Mesenchymal stem cell (in vitro differentiated cells and primary cell): Measurements from ENCODE around the gene GOLGA3.

Experiments
- DNase-seq: peaks from one replicate; pipeline ENCODE4 v3.0.0-alpha.2; 2013
- H2AFZ ChIP-seq: one replicate; pipeline ENCODE4 v1.6.1; 2013; ENCODE audit warnings: low read depth, mild to moderate bottlenecking, control low read depth, inconsistent platforms, low read length, moderate library complexity
- H2AK5ac ChIP-seq: 2 replicates; pipeline ENCODE4 v1.6.1; 2013; ENCODE audit warnings: low read length, moderate library complexity, mild to moderate bottlenecking, inconsistent platforms; ENCODE audit not compliant: severe bottlenecking
- H2BK120ac ChIP-seq: one replicate; pipeline ENCODE4 v1.6.1; 2013; ENCODE audit warnings: low read depth, mild to moderate bottlenecking, inconsistent platforms, low read length, moderate library complexity
- H2BK12ac ChIP-seq, 2 experiments: one replicate each; pipeline ENCODE4 v1.6.1; 2013; ENCODE audit warnings: inconsistent platforms in 2 of 2, low read length in 2 of 2, mild to moderate bottlenecking in 2 of 2, moderate library complexity in 2 of 2, control low read depth in 1 of 2
- H2BK15ac ChIP-seq: one replicate; pipeline ENCODE4 v1.6.1; 2013; ENCODE audit warnings: mild to moderate bottlenecking, low read depth, inconsistent platforms; ENCODE audit not compliant: poor library complexity, severe bottlenecking
- H2BK5ac ChIP-seq: 2 replicates; pipeline ENCODE4 v1.6.1; 2013; ENCODE audit warnings: low read depth, mild to moderate bottlenecking, low read length, control low read depth, inconsistent platforms; ENCODE audit not compliant: poor library complexity, severe bottlenecking
- H3K14ac ChIP-seq, 2 experiments: one replicate each; pipeline ENCODE4 v1.6.1; 2013; ENCODE audit warnings: inconsistent platforms in 2 of 2, low read length in 2 of 2, control low read depth in 1 of 2, mild to moderate bottlenecking in 1 of 2, moderate library complexity in 1 of 2
- H3K18ac ChIP-seq, 2 experiments: one replicate each; pipeline ENCODE4 v1.6.1; 2013; ENCODE audit warnings: inconsistent platforms in 2 of 2, low read length in 2 of 2, control low read depth in 1 of 2, low read depth in 1 of 2, mild to moderate bottlenecking in 1 of 2
- H3K23ac ChIP-seq, 2 experiments: one replicate each; pipeline ENCODE4 v1.6.1; 2013; ENCODE audit warnings: inconsistent platforms in 2 of 2, low read length in 2 of 2, mild to moderate bottlenecking in 2 of 2, moderate library complexity in 2 of 2, control low read depth in 1 of 2
- H3K27ac ChIP-seq: 2 replicates; pipeline ENCODE4 v1.5.1; 2013; ENCODE audit warnings: mild to moderate bottlenecking, moderate library complexity, low read length, control low read depth, inconsistent platforms; ENCODE audit not compliant: poor library complexity, severe bottlenecking
- H3K27me3 ChIP-seq, 2 experiments: 2 replicates each; pipeline versions ENCODE4 v1.6.1 to v1.7.0; 2013; ENCODE audit warnings: low read length in 2 of 2, mild to moderate bottlenecking in 2 of 2, moderate library complexity in 2 of 2, control low read depth in 1 of 2, inconsistent platforms in 1 of 2; ENCODE audit not compliant: control insufficient read depth in 1 of 2, insufficient read depth in 1 of 2
- H3K36me3 ChIP-seq, 2 experiments: 2 replicates each; pipeline versions ENCODE4 v1.6.1 to v1.7.0; 2013; ENCODE audit warnings: low read length in 2 of 2, control low read depth in 1 of 2, inconsistent platforms in 1 of 2, low read depth in 1 of 2, mild to moderate bottlenecking in 1 of 2; ENCODE audit not compliant: insufficient read depth in 2 of 2, control insufficient read depth in 1 of 2
- H3K4ac ChIP-seq, 2 experiments: one replicate each; pipeline ENCODE4 v1.6.1; 2013; ENCODE audit warnings: inconsistent platforms in 2 of 2, low read length in 2 of 2, mild to moderate bottlenecking in 2 of 2, moderate library complexity in 2 of 2, control low read depth in 1 of 2, low read depth in 1 of 2
- H3K4me1 ChIP-seq: 2 replicates; pipeline ENCODE4 v1.6.1; 2013; ENCODE audit warnings: low read depth, low read length, control low read depth; ENCODE audit not compliant: control insufficient read depth, insufficient read depth
- H3K4me2 ChIP-seq: 2 replicates; pipeline ENCODE4 v1.6.1; 2013; ENCODE audit warnings: low read length, mild to moderate bottlenecking, inconsistent platforms; ENCODE audit not compliant: poor library complexity, severe bottlenecking
- H3K4me3 ChIP-seq, 2 experiments: 2 replicates each; pipeline versions ENCODE4 v1.5.1 to v1.7.0; 2013; ENCODE audit warnings: low read length in 2 of 2, mild to moderate bottlenecking in 2 of 2, control low read depth in 1 of 2, low read depth in 1 of 2; ENCODE audit not compliant: insufficient read depth in 1 of 2
- H3K79me1 ChIP-seq: replicated peaks from 2 replicates; pipeline ENCODE4 v1.6.1; 2013; ENCODE audit warnings: mild to moderate bottlenecking, control low read depth, low read length, inconsistent platforms; ENCODE audit not compliant: poor library complexity, severe bottlenecking
- H3K9ac ChIP-seq: 2 replicates; pipeline ENCODE4 v1.7.0; 2013; ENCODE audit warnings: mild to moderate bottlenecking, low read length, moderate library complexity
- H3K9me3 ChIP-seq: 2 replicates; pipeline ENCODE4 v1.7.0; 2013; ENCODE audit warnings: mild to moderate bottlenecking, low read length; ENCODE audit not compliant: control insufficient read depth
- H4K8ac ChIP-seq: one replicate; pipeline ENCODE4 v1.6.1; 2013; ENCODE audit warnings: inconsistent platforms, mild to moderate bottlenecking, low read length, moderate library complexity
- H4K91ac ChIP-seq: one replicate; pipeline ENCODE4 v1.6.1; 2013; ENCODE audit warnings: mild to moderate bottlenecking, low read length, inconsistent platforms
- WGBS: methylation state at CpG from one replicate; pipeline ENCODE4 v1.1.7; 2013; ENCODE audit warnings: mixed read lengths; 5-methylcytosine and 5-hydroxymethylcytosine counted together

Gene GOLGA3

GRCh38 chr12:132774646-132775275, 53.9 kb downstream of the GOLGA3 start:
- Histone ChIP-seq H3K27me3 (no peaks in the 10 kb centered on the region), H2AFZ (no peak overlapping the region), H3K36me3 (peaks cover 85 to 91% of the 10 kb centered on the region in 2 experiments), H3K79me1 (peaks cover 28% of the 10 kb centered on the region), H3K9me3 (no peaks in the 10 kb centered on the region), H2AK5ac (no peak overlapping the region), H3K4me1 (peaks cover 5% of the 10 kb centered on the region), H2BK12ac (no peak overlapping the region), H2BK5ac (no peak overlapping the region), H3K14ac (no peak overlapping the region), H3K9ac (no peak overlapping the region), H2BK120ac (no peak overlapping the region), H3K4me3 (no peak overlapping the region), H4K91ac (no peak overlapping the region), H2BK15ac (no peak overlapping the region), H3K4ac (no peak overlapping the region), H3K18ac (no peak overlapping the region), H3K23ac (no peak overlapping the region), H4K8ac (no peak overlapping the region), H3K4me2 (no peak overlapping the region), H3K27ac (no peak overlapping the region)
- 97% methylated on average over 28 of the region's 30 CpGs for WGBS
- DNase-seq = no peak

DNA sequence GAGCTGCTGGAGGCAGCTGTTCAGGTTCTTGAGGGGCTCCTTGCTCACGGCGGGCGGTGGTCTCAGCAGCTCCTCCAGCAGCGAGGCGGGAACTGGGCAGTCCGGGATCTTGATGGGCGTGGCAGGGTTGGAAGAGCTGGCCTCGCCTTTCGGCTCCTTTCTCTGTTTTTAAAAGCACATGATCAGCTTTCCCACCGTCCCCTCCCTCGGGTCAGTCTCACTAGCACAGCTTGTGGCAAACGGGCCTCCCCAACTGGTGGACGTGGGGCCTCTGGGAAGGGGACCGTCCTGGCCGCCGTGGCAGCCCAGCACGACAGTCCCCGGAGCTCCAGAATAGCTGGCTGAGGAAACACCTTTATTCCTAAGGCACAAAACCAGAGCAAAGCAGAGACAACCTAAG, 54.5 kb downstream of the GOLGA3 start:
- Histone ChIP-seq H3K36me3 (peaks cover 87 to 91% of the 10 kb centered on the region in 2 experiments), H3K79me1 (peaks cover 31% of the 10 kb centered on the region), H3K18ac (no peak overlapping the region), H3K4me2 (no peak overlapping the region), H3K27ac (no peak overlapping the region), H3K9me3 (no peaks in the 10 kb centered on the region), H2AK5ac (no peak overlapping the region), H3K14ac (no peak overlapping the region), H4K8ac (no peak overlapping the region), H3K23ac (no peak overlapping the region), H3K9ac (no peak overlapping the region), H3K4me1 (peaks cover 5% of the 10 kb centered on the region), H2BK120ac (no peak overlapping the region), H2BK5ac (no peak overlapping the region), H3K4ac (no peak overlapping the region), H2AFZ (no peak overlapping the region), H2BK12ac (no peak overlapping the region), H4K91ac (no peak overlapping the region), H3K27me3 (no peaks in the 10 kb centered on the region), H3K4me3 (no peak overlapping the region), H2BK15ac (no peak overlapping the region)
- 95% methylated on average over 18 of the region's 18 CpGs for WGBS
- no peak for DNase-seq

DNA sequence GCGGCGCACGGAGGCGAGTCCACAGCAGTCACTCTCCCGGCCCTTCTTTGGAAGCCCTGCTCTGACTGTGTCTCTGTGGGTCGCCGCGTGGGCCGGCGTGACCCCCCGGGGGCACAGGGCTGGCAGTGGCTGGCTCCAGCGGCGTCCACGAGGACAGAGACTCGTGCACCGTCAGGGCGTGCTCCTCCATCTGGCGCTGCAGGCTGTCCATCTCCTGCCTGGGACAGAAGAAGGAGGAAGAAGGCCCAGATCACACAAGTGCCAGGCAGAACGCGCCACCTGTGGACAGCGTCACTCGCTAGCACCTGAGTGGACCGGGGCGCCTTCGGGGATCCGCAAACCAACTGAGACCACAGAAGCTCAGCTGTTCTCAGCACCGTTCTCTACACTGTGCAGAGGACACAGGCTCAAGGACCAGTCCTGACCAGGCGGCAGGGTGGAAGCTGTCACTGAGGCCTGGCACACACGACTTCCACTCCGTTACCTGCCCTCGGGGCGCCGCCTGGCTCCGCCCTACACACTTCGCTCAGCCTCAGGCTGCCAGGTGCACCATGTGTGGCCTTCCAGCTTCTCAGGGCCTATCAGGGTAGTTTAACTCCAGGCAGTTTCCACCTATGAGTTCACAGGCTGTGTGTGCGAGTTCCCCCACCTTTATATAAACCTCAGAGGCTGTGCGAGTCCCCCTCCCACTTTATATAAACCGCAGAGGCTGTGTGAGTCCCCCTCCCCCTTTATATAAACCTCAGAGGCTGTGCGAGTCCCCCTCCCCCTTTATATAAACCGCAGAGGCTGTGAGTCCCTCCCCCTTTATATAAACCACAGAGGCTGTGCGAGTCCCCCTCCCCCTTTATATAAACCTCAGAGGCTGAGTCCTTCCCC, 55.4 kb downstream of the GOLGA3 start:
- Histone ChIP-seq H3K4me2 (no peak overlapping the region), H2AK5ac (no peak overlapping the region), H3K79me1 (peaks cover 33% of the 10 kb centered on the region), H3K9me3 (no peaks in the 10 kb centered on the region), H3K18ac (no peak overlapping the region), H3K27me3 (no peaks in the 10 kb centered on the region), H2AFZ (no peak overlapping the region), H4K91ac (no peak overlapping the region), H2BK12ac (no peak overlapping the region), H4K8ac (no peak overlapping the region), H3K23ac (no peak overlapping the region), H3K4ac (no peak overlapping the region), H2BK15ac (no peak overlapping the region), H3K27ac (no peak overlapping the region), H3K4me3 (no peak overlapping the region), H3K14ac (no peak overlapping the region), H3K9ac (no peak overlapping the region), H2BK5ac (no peak overlapping the region), H3K4me1 (peaks cover 7% of the 10 kb centered on the region), H3K36me3 (peaks cover 88 to 94% of the 10 kb centered on the region in 2 experiments), H2BK120ac (no peak overlapping the region)
- 96% methylated on average over 41 of the region's 41 CpGs for WGBS
- no peak for DNase-seq

DNA sequence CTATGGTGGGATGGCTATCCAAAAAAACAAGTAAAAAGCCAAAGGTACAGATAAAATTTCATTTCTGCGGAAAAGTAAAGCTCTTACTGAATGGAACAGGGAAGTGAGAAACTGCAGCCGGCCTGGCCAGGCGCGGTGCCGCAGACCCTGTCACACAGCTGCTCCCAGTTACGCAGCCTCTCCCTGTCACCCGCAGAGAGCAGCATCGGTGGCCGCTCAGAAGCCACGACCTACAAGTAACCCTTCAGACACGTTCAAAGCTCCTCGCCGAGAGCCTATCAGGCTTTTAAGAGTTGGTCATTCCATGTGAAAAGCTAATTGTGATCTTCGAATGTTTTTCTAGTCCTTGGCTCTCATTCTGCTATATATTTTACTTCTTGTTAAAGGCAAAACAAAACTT, 56.1 kb downstream of the GOLGA3 start:
- Histone ChIP-seq H3K14ac (no peak overlapping the region), H3K4me3 (no peak overlapping the region), H2AFZ (no peak overlapping the region), H3K4me1 (peaks cover 7% of the 10 kb centered on the region), H3K27ac (no peak overlapping the region), H2BK12ac (no peak overlapping the region), H4K91ac (no peak overlapping the region), H4K8ac (no peak overlapping the region), H2BK5ac (no peak overlapping the region), H3K18ac (no peak overlapping the region), H2BK120ac (no peak overlapping the region), H3K27me3 (no peaks in the 10 kb centered on the region), H3K9ac (no peak overlapping the region), H2BK15ac (no peak overlapping the region), H3K23ac (no peak overlapping the region), H3K79me1 (peaks cover 29% of the 10 kb centered on the region), H2AK5ac (no peak overlapping the region), H3K9me3 (no peaks in the 10 kb centered on the region), H3K4ac (no peak overlapping the region), H3K4me2 (no peak overlapping the region), H3K36me3 (peaks cover 84 to 91% of the 10 kb centered on the region in 2 experiments)
- WGBS = 97% methylated on average over 12 of the region's 14 CpGs
- no peak for DNase-seq
